Lower leg skin (tissue), 4 donors: ENCODE measurements around the gene FCER1G. TPM values are rescaled to one million over a fixed set of nuclear protein-coding genes. Genes with fewer than 3 reads are reported as not detected.
A peak's percentile ranks its signal among the peaks of the same experiment; 100 is the strongest.

ENCODE experiments used
- DNase-seq, 2 donors: peaks; one replicate each; pipeline ENCODE4 v3.0.0-alpha.2; 2019; ENCODE audit warnings: low spot score in 2 of 2
- H3K4me3 ChIP-seq: fragments of 200-600 bp; sonication (generic); 2 replicates; pipeline ENCODE4 v1.5.1; 2017; ENCODE audit warnings: mild to moderate bottlenecking, low read depth; ENCODE audit not compliant: poor library complexity, severe bottlenecking
- CTCF ChIP-seq, 3 donors: fragments of 450-650 bp; IDR thresholded peaks; one replicate each; pipeline ENCODE4 v1.5.1; 2016; ENCODE audit warnings: antibody characterized with exemption in 3 of 3, mild to moderate bottlenecking in 3 of 3, moderate library complexity in 2 of 3
- POLR2A ChIP-seq, 2 donors: fragments of 450-650 bp; IDR thresholded peaks; one replicate each; pipeline ENCODE4 v1.6.1; 2016 to 2017; ENCODE audit warnings: antibody characterized with exemption in 2 of 2, mild to moderate bottlenecking in 1 of 2, moderate library complexity in 1 of 2
- WGBS, 2 donors: methylation state at CpG; one replicate each; pipeline ENCODE4 v1.1.5; 2018; 5-methylcytosine and 5-hydroxymethylcytosine counted together
- intact Hi-C: fragments of 100-400 bp; cut with DNase I; formaldehyde crosslinking; loops from one replicate; pipeline ENCODE4 v1.15.0; 2023; ENCODE audit warnings: low total_unique reads
- total RNA-seq, 4 donors: library from RNA; depleted of rRNA; stranded (reverse); fragments of >200 nt; gene quantifications; one replicate each; pipeline ENCODE4 v1.1.0, GENCODE V29; 2016

The FCER1G gene
- total RNA-seq, 4 donors from 2014 or later = 5.0 to 31.9 (median 17.9) TPM

- peak; percentile 73 to 96 for DNase-seq
- TF ChIP-seq POLR2A (IDR thresholded peaks at IDR 0.05) (no peak), CTCF (IDR thresholded peaks at IDR 0.05) (peak in 1 of 3 donors; percentile 83)
- no peak overlapping the region for H3K4me3 ChIP-seq
- intact Hi-C loops = loop anchor here (5.0 to 10.0 kb wide), 2 partner anchors 65 to 157 kb away; no protein-coding TSS in a partner anchor
- WGBS, 2 donors = 34 to 39% methylated on average over 11 of the region's 11 CpGs
These were observed 12.2 kb downstream of the FCER1G start for GRCh38 chr1:161227196-161227871.

GRCh38 chr1:161228032-161228431, 12.9 kb downstream of the FCER1G start:
- H3K4me3 ChIP-seq = no peak overlapping the region
- intact Hi-C loops = loop anchor here (5.0 to 10.0 kb wide), 2 partner anchors 64 to 157 kb away; no protein-coding TSS in a partner anchor
- no peak for DNase-seq
- WGBS, 2 donors = 89 to 96% methylated on average over 7 of the region's 7 CpGs
- TF ChIP-seq POLR2A (IDR thresholded peaks at IDR 0.05) (no peak), CTCF (IDR thresholded peaks at IDR 0.05) (no peak)

- WGBS, 2 donors = 60 to 70% methylated on average over 3 of the region's 3 CpGs
- intact Hi-C loops = loop anchor here (5.0 to 10.0 kb wide), 2 partner anchors 62 to 155 kb away; no protein-coding TSS in a partner anchor
- no peak for TF ChIP-seq CTCF (IDR thresholded peaks at IDR 0.05)
These were observed 14.8 kb downstream of the FCER1G start for GRCh38 chr1:161229896-161230295.

GRCh38 chr1:161230762-161231161, 15.7 kb downstream of the FCER1G start:
- intact Hi-C loops = no loop called here
- WGBS, 2 donors = 94 to 97% methylated on average over 7 of the region's 7 CpGs

More at GRCh38 chr1:161229896-161230295, 14.8 kb downstream of the FCER1G start:
- DNase-seq = no peak
- no peak overlapping the region for H3K4me3 ChIP-seq

GRCh38 chr1:161233102-161233501, 18.0 kb downstream of the FCER1G start:
- 81 to 89% methylated on average over 9 of the region's 9 CpGs for WGBS, 2 donors
- no peak overlapping the region for H3K4me3 ChIP-seq
- no peak for TF ChIP-seq POLR2A (IDR thresholded peaks at IDR 0.05)
- TF ChIP-seq CTCF (IDR thresholded peaks at IDR 0.05) = no peak
- no peak for DNase-seq
- intact Hi-C loops = no loop called here

More at GRCh38 chr1:161230762-161231161, 15.7 kb downstream of the FCER1G start:
- TF ChIP-seq POLR2A (IDR thresholded peaks at IDR 0.05) = no peak
- TF ChIP-seq CTCF (IDR thresholded peaks at IDR 0.05) = no peak
- DNase-seq = no peak
- no peak overlapping the region for H3K4me3 ChIP-seq
